GM19023 (cell line): Measurements from ENCODE around the gene DTX3L.
"Not testable (repeated sequence)": the region's sequence is repeated elsewhere in the genome, so short reads cannot be mapped to it uniquely, and the experiment has no call there.

Source experiments
- ATAC-seq: cut with Tn5 transposase; IDR thresholded peaks from one replicate; pipeline ENCODE4 v1.9.1; 2021; ENCODE audit warnings: mild to moderate bottlenecking, moderate library complexity; ENCODE audit not compliant: unreplicated experiment

DTX3L gene

GRCh38 chr3:122560680-122561079, 3.5 kb upstream of the DTX3L start:
- ATAC-seq = no peak

GRCh38 chr3:122562923-122563716, 1.0 kb upstream of the DTX3L start:
- no peak for ATAC-seq

GRCh38 chr3:122563717-122564025, 467 bp upstream of the DTX3L start:
- no peak for ATAC-seq

GRCh38 chr3:122568131-122568530, 4.0 kb downstream of the DTX3L start:
- ATAC-seq = not testable (repeated sequence)

- no peak for ATAC-seq
These were observed 4.6 kb downstream of the DTX3L start for GRCh38 chr3:122568755-122569154.

- ATAC-seq = no peak
These were observed 8.8 kb downstream of the DTX3L start for GRCh38 chr3:122572940-122573412.

GRCh38 chr3:122576174-122576940, 12.2 kb downstream of the DTX3L start:
- peak; percentile 88 for ATAC-seq

- no peak for ATAC-seq
These were observed 13.4 kb downstream of the DTX3L start, which contains the start of gene PARP15 for GRCh38 chr3:122577409-122578031. Gene PARP15 (plus strand): TSS chr3:122577650. CDS start chr3:122577668, 18 bp downstream.

GRCh38 chr3:122578069-122578740, 14.1 kb downstream of the DTX3L start:
- no peak for ATAC-seq

- ATAC-seq = no peak
These were observed 16.3 kb downstream of the DTX3L start for GRCh38 chr3:122580470-122580869.

- ATAC-seq = no peak
These were observed 17.5 kb downstream of the DTX3L start for GRCh38 chr3:122581622-122582021.

- no peak for ATAC-seq
These were observed 18.3 kb downstream of the DTX3L start for GRCh38 chr3:122582390-122582789.

- no peak for ATAC-seq
These were observed 22.0 kb downstream of the DTX3L start for GRCh38 chr3:122586098-122586497.

- no peak for ATAC-seq
These were observed 22.8 kb downstream of the DTX3L start for GRCh38 chr3:122586773-122587485.

- ATAC-seq = no peak
These were observed 23.4 kb downstream of the DTX3L start for GRCh38 chr3:122587572-122587971.

GRCh38 chr3:122589297-122589696, 25.2 kb downstream of the DTX3L start:
- ATAC-seq = no peak

GRCh38 chr3:122590610-122591009, 26.5 kb downstream of the DTX3L start:
- no peak for ATAC-seq

- no peak for ATAC-seq
These were observed 29.9 kb downstream of the DTX3L start for GRCh38 chr3:122594025-122594424.

GRCh38 chr3:122598151-122598550, 34.0 kb downstream of the DTX3L start:
- ATAC-seq = no peak

- ATAC-seq = no peak
These were observed 34.4 kb downstream of the DTX3L start for GRCh38 chr3:122598556-122598955.
